ENCODE results near the gene TBX4.
"Not testable (repeated sequence)": the region's sequence is repeated elsewhere in the genome, so short reads cannot be mapped to it uniquely, and the experiment has no call there.

Gene TBX4

DNA sequence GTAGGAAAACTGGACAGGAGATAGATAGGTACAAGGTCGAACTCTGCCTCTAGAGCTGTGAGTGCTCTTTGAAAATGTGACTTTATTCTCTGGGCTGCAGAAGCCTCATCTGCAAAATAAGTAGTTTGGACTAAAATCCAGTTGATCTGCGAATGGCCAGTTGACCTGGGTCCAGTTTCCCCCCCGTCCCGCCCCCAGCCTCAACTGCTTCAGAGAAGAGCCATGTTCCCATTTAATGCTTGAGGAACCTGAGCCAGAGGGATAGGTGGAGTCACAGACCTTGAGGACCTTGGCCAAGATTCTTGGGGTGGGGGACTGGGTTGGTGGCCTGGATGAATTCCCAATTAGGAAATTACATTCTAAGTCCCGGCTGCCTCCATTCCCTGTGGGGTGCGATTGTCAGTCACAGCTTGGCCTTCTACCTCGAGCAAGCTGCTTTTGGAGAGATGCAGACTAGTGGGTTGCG is 38.5 kb upstream of the TBX4 start:
- DNase-seq: no peak

DNA sequence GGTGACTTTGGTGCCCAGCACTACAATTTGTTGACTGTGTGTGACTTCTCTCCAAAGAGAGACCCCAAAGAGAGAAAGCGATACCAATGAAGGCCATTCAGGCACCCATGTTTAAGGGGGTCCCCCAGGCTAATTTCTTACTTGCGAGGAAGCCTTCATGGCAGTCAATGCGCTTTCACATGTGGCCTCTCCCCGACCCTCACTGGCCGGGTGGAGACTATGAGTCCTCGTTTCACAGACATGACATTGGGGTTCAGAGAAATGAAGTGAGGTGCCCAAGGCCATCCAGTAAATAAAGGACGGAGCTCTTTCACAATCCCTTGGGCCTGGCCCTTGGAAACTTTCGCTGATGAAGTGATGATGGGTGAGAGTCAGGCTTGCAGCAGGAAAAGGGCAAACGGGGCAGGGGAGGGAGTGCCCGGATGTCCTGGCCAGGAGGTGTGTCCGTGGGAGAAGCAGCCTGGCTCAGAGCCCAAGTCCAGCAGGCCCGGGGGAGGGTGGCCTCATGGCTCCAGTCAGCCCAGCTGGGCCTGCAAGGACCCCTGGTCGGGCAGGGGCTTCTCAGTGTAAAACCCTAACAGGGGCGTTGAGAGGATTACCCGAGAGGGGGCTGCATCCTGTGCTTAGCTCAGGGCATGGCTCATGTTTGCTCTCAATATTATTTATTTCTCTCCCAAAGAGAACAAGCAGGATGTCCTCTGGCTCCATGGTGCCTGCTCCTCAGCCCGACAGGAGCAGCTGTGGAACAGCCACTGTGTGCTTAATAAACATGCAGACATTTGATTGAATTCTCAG is 37.9 kb upstream of the TBX4 start:
- DNase-seq: no peak

DNA sequence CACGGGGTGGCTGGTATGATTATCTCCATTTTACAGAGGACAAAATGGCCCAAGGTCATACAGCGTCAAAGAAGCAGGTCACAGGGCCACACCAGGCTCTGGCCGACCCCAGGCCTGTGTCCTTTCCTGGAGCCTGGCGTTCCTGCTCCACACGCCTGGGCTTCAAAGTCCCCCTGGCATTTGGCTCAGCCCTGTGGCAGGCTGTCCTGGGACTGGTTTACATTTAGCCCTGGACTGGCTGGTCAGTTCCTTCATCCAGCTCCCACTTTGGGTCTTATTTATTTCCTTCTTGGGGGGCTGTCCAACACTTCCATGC is 37.3 kb upstream of the TBX4 start:
- no peak for DNase-seq

- DNase-seq: no peak
Observed at GRCh38 chr17:61415374-61416210, 36.6 kb upstream of the TBX4 start.

DNA sequence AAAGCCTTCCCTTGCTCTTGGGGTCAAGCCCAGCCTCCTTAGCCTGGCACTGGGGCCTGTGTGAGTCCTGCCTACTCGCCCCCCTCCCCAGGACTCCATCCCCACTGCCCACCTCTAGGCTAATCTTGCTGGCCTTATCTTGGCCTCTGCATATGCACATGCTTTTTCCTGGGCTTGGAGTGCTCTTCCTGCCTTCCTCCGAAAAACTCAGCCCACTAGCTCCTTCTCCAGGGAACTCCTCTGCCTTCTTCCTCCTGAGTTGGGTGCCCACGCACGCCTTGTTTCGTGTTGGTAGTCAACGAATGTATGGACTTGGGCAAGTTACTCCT is 36.0 kb upstream of the TBX4 start:
- DNase-seq: no peak

DNA sequence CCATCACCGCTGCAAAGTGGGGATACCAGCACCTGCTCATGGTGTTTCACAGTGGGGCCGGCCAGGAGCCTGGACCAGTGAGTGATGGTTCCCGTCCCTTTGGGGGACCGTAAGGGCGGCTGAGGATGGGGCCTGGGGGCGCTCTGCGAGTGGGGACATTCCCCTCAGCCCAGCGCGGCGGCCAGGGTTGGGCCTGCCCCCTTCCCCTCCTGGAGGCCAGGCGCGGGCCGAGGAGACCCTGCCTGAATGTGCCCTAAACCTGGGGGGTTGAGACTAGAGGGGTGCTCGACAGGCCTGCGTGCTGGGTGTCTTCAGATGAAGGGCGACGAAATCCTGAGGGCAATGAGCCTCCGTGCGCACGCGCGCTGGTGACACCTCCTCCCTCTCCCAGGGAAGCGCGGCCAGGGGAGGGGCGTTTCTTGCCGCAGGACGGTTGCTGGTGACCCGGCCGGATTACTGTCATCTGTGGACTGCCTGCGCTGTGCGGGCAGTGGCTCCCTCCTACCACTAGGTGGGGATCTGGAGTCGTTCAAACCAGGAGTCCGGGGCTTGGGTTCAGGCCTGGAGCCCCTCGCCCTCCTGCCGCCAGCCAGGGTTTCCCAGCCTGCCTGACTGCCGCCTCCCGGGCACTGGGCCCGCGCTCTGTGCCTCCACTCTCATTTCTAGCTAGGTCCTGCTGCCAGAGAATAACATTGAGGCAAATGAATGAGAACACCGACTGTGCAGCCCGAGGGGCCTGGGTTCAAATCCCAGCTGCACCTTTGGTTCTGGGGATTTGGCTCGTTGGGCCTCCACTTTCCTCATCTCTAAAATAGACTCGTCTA is 35.5 kb upstream of the TBX4 start:
- DNase-seq: peak; percentile 15

DNA sequence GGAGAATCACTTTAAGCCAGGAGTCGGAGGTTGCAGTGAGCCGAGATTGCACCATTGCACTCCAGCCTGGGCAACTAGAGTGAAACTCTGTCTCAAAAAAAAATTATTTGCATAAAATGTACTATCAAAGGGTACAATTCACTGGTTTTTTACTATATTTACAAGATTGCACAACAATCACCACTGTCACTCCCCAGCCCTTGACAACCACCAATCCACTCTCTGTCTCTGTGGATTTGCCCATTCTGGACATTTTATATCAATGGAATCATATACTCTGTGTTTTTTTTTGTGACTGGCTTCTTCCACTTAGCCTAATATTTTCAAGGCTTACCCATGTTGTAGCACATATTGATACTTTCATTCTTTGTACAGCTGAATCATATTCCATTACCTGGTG is 33.8 kb upstream of the TBX4 start:
- DNase-seq: no peak

GRCh38 chr17:61419496-61420046 is 32.7 kb upstream of the TBX4 start:
- no peak for DNase-seq

- DNase-seq: no peak
Observed at GRCh38 chr17:61420052-61420451, 32.2 kb upstream of the TBX4 start.

DNA sequence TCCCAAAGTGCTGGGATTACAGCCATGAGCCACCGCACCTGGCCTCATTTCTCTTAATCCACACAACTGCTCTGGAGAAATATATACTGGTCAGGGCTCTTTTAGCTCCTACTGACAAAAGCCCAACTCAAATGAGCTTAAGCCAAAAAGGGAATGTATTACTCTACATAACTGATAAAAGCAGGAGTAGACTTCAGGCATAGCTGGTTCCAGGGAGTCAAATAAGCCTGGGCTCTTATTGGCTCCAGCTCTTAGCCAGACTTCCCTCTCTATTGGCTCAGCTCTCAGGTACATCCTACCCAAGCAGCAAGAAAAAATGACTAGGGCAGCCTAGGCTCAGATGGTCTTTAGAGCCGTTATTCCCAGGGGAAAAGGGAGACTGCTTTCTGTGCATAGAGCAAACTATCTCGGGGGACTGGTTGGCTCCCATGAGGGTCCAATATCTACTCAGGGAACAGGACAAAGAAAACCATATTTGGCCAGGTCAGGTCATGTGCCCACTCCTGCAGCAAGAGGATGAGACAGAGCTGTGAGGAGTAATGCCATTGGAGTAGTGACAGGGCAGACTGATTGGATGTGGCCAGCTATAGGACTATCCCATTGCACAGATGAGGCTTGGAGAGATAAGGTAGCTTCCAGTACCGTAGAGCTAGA is 31.4 kb upstream of the TBX4 start:
- DNase-seq: no peak

DNA sequence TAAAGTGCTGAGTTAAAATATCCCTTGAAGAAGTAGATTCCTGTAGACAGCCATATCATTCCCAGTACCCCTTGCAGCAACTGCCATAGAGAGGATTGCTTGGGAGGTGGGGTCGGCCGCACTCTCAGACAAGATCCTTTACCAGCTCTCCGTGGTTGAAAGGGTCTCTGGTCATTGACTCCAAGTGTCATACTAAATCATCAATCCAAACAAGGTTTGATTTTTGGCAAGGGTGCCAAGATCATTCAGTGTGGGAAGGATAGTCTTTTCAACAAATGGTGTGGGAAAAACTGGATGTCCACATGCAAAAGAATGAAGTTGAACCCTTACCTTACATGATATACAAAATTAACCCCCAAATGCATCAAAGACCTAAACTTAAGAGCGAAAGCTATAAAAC is 30.8 kb upstream of the TBX4 start:
- no peak for DNase-seq

GRCh38 chr17:61422116-61422799 is 30.0 kb upstream of the TBX4 start:
- DNase-seq: no peak

GRCh38 chr17:61422869-61423268 is 29.4 kb upstream of the TBX4 start:
- no peak for DNase-seq

DNA sequence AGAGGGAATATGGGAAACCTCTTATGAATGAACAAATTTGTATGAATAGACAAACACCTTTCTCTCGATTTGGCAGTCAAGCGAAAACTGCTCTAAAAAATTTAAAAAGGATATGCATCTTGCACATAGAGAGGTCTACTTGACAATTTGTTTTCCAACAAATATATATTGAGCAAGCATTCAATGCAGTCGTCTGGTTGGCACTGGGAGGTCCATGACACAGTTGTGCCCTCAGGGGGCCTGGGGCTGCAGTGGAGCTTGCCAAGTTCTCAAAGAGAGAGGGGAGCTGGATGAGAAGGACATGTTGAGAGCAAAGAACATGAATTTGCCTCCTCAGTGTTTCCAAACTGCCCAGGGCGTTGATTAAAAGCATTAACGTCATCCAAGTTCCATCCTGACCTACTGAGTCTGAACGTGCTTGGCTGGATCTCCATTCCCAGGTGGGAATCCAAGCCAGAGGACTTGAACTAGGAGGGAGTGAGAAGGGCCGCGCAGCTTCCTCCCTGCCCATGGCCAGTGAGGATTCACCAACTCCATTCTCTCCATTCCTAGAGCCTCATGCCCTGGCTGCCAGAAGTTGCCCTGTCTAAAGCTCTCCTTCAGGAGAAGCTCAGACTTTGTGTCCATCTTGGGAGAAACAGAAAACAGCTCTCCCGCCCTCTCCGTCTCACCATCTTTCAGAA is 28.1 kb upstream of the TBX4 start:
- DNase-seq: no peak

DNA sequence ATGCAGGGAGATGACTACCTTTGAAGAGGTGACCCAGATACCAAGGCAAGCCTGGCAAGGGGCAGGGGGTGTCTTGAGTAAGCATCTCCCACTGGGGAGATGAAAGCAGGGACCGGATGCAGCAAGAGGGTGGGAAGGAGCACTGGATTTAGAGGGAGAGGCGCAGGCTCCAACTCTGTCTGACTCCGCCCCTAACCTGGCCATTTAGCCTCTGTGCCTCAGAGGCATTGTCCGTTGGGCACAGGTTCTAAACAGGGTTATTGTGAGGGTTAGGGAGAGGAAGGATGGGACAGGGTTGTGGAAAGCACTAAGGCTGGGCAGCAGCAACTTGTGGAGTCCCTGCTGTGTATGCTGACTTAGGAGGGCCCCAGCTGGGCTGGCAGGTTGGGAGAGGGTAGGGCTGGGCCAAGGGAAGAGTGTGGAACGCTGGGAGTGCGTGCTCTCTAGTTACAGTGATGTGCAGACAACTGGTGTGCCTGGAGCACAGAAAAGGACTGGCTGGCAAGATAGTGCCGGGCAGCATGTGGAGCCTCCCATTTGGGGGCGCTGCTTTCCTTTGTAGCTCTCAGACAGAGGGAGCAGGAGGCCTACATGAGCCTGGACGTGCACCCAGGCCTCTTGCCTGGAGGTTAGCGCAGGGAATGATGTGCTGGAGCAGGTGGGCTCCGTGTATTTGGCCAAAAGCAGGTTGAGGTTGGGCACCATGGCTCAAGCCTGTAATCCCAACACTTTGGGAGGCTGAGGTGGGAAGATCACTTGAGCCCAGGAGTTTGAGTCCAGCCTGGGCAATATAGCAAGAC is 26.3 kb upstream of the TBX4 start:
- DNase-seq: no peak

GRCh38 chr17:61426482-61427304 is 25.5 kb upstream of the TBX4 start:
- no peak for DNase-seq

GRCh38 chr17:61427567-61427966 is 24.7 kb upstream of the TBX4 start:
- DNase-seq: no peak

GRCh38 chr17:61429274-61429673 is 22.9 kb upstream of the TBX4 start:
- DNase-seq: no peak

GRCh38 chr17:61429831-61430230 is 22.4 kb upstream of the TBX4 start:
- not testable (repeated sequence) for DNase-seq
